WTC11 (cell line): Measurements from ENCODE around the gene PCGF3. TPM values are rescaled to one million over a fixed set of nuclear protein-coding genes. Genes with fewer than 3 reads are reported as not detected.
A peak's percentile ranks its signal among the peaks of the same experiment; 100 is the strongest.

Source experiments
- ATAC-seq: fragments of 200-7000 bp; cut with Tn5 transposase; 2 replicates; pipeline ENCODE4 v1.10.0; 2021; ENCODE audit warnings: mild to moderate bottlenecking, moderate library complexity
- CTCF ChIA-PET: fragments of 300-600 bp; sonication (Branson Sonifier 250); formaldehyde crosslinking; loops from one replicate; lab custom pipeline; 2021; ENCODE audit warnings: antibody characterized with exemption; lab: Charles Lee
- POLR2A ChIA-PET: fragments of 350-600 bp; sonication (Branson Sonifier 250); formaldehyde crosslinking; loops from one replicate; lab custom pipeline; 2021; ENCODE audit warnings: antibody characterized with exemption; lab: Charles Lee
- DNase-seq: peaks from one replicate; pipeline ENCODE4 v3.0.0; 2021; ENCODE audit warnings: low spot score
- H3K27ac Mint-ChIP-seq: 2 replicates; pipeline ENCODE4 v1.8.0; 2021; ENCODE audit warnings: mixed read lengths
- H3K27me3 Mint-ChIP-seq: 2 replicates; pipeline ENCODE4 v1.8.0; 2021; ENCODE audit warnings: low read depth, mild to moderate bottlenecking, moderate library complexity, mixed read lengths
- H3K36me3 Mint-ChIP-seq: 2 replicates; pipeline ENCODE4 v1.8.0; 2021; ENCODE audit warnings: mixed read lengths
- H3K4me1 Mint-ChIP-seq: 2 replicates; pipeline ENCODE4 v1.8.0; 2022; ENCODE audit warnings: mixed read lengths
- H3K4me3 Mint-ChIP-seq: 2 replicates; pipeline ENCODE4 v1.8.0; 2021; ENCODE audit warnings: mild to moderate bottlenecking, moderate library complexity, mixed read lengths
- H3K9me3 Mint-ChIP-seq: 2 replicates; pipeline ENCODE4 v1.8.0; 2021; ENCODE audit warnings: mixed read lengths
- ARID4B ChIP-seq: sonication (generic); formaldehyde crosslinking; IDR thresholded peaks from 2 replicates; pipeline ENCODE4 v1.8.0; 2023; ENCODE audit warnings: missing genetic modification reagents, mild to moderate bottlenecking, borderline replicate concordance
- ATF1 ChIP-seq: sonication (generic); formaldehyde crosslinking; IDR thresholded peaks from 2 replicates; pipeline ENCODE4 v1.8.1; 2023; ENCODE audit warnings: mild to moderate bottlenecking, moderate library complexity, missing genetic modification reagents
- CBFB ChIP-seq: sonication (generic); formaldehyde crosslinking; IDR thresholded peaks from 2 replicates; pipeline ENCODE4 v1.8.1; 2022; ENCODE audit warnings: mild to moderate bottlenecking, low read depth, missing genetic modification reagents
- FOXP4 ChIP-seq: sonication (generic); formaldehyde crosslinking; IDR thresholded peaks from 2 replicates; pipeline ENCODE4 v1.8.0; 2022; ENCODE audit warnings: mild to moderate bottlenecking, missing genetic modification reagents
- HMGXB4 ChIP-seq: sonication (generic); formaldehyde crosslinking; IDR thresholded peaks from 2 replicates; pipeline ENCODE4 v1.8.1; 2023; ENCODE audit warnings: mild to moderate bottlenecking, moderate library complexity, missing genetic modification reagents
- IRF2 ChIP-seq: sonication (generic); formaldehyde crosslinking; IDR thresholded peaks from 2 replicates; pipeline ENCODE4 v1.8.0; 2022; ENCODE audit warnings: low read depth, missing genetic modification reagents, borderline replicate concordance
- JAZF1 ChIP-seq: fragments of 250-450 bp; sonication (Bioruptor Pico); IDR thresholded peaks from 2 replicates; pipeline ENCODE4 v1.9.0; 2021; ENCODE audit warnings: moderate library complexity, mild to moderate bottlenecking, inconsistent platforms
- NFE2L1 ChIP-seq: sonication (generic); formaldehyde crosslinking; IDR thresholded peaks from 2 replicates; pipeline ENCODE4 v1.8.1; 2023; ENCODE audit warnings: missing genetic modification reagents
- PRDM15 ChIP-seq: sonication (generic); formaldehyde crosslinking; IDR thresholded peaks from 2 replicates; pipeline ENCODE4 v1.8.0; 2022; ENCODE audit warnings: missing genetic modification reagents
- RELA ChIP-seq: sonication (generic); formaldehyde crosslinking; IDR thresholded peaks from 2 replicates; pipeline ENCODE4 v1.8.1; 2022; ENCODE audit warnings: missing genetic modification reagents, mild to moderate bottlenecking, borderline replicate concordance
- SMAD4 ChIP-seq: sonication (generic); formaldehyde crosslinking; IDR thresholded peaks from 2 replicates; pipeline ENCODE4 v1.8.0; 2022; ENCODE audit warnings: mild to moderate bottlenecking, missing genetic modification reagents
- ZNF532 ChIP-seq: fragments of 250-450 bp; sonication (Bioruptor Pico); IDR thresholded peaks from 2 replicates; pipeline ENCODE4 v1.9.0; 2021; ENCODE audit warnings: mild to moderate bottlenecking, borderline replicate concordance
- total RNA-seq: library from RNA; stranded (reverse); gene quantifications from 3 replicates; pipeline ENCODE4 v1.2.3, GENCODE V29; 2021

PCGF3 gene
- total RNA-seq, 1 experiment from 2014 or later = 65.7 TPM

GRCh38 chr4:786074-786741 lies 80.6 kb downstream of the PCGF3 start:
- peaks cover 66% of the 10 kb centered on the region for H3K27me3 Mint-ChIP-seq
- no peaks in the 10 kb centered on the region for H3K36me3 Mint-ChIP-seq
- CTCF ChIA-PET = interaction anchor here (1.0 to 2.8 kb wide), 5 partner anchors 8 to 44 kb away, joined by 3 to 10 read pairs (median 6); no protein-coding TSS in a partner anchor
- POLR2A ChIA-PET = no interaction called here
- no peak for DNase-seq
- H3K4me3 Mint-ChIP-seq = no peak overlapping the region
- H3K4me1 Mint-ChIP-seq = peaks cover 26% of the 10 kb centered on the region
- H3K27ac Mint-ChIP-seq = no peak overlapping the region
- no peaks in the 10 kb centered on the region for H3K9me3 Mint-ChIP-seq
- TF ChIP-seq CBFB (CRISPR knock-in tag) (no peak), FOXP4 (no peak), NFE2L1 (no peak)
- no peak for ATAC-seq

- no peak for ATAC-seq
- POLR2A ChIA-PET = interaction anchor here (0.6 kb wide), 1 partner anchor 112 kb away, joined by 3 read pairs; no protein-coding TSS in a partner anchor
- CTCF ChIA-PET = interaction anchor here (1.0 to 1.6 kb wide), 4 partner anchors 8 to 44 kb away, joined by 3 to 6 read pairs (median 6); no protein-coding TSS in a partner anchor
- no peak for DNase-seq
- TF ChIP-seq RELA (peak; percentile 59; the same call in 1 of the 2 replicates), ATF1 (CRISPR knock-in tag) (no peak), PRDM15 (no peak)
- H3K27ac Mint-ChIP-seq = no peak overlapping the region
- peaks cover 68% of the 10 kb centered on the region for H3K27me3 Mint-ChIP-seq
- no peak overlapping the region for H3K4me3 Mint-ChIP-seq
- no peaks in the 10 kb centered on the region for H3K9me3 Mint-ChIP-seq
- peaks cover 26% of the 10 kb centered on the region for H3K4me1 Mint-ChIP-seq
- H3K36me3 Mint-ChIP-seq = no peaks in the 10 kb centered on the region
Observed at GRCh38 chr4:786861-787300, 81.2 kb downstream of the PCGF3 start.

GRCh38 chr4:787561-787981 lies 81.9 kb downstream of the PCGF3 start:
- CTCF ChIA-PET = interaction anchor here (1.5 to 1.6 kb wide), 2 partner anchors 22 to 45 kb away, joined by 6 read pairs; no protein-coding TSS in a partner anchor
- Mint-ChIP-seq H3K27me3 (peaks cover 68% of the 10 kb centered on the region), H3K27ac (no peak overlapping the region), H3K9me3 (no peaks in the 10 kb centered on the region), H3K4me3 (peak overlapping the region; percentile 41), H3K4me1 (peaks cover 22% of the 10 kb centered on the region), H3K36me3 (no peaks in the 10 kb centered on the region)
- ATAC-seq = no peak
- DNase-seq = no peak
- POLR2A ChIA-PET = interaction anchor here (0.6 kb wide), 1 partner anchor 111 kb away, joined by 3 read pairs; no protein-coding TSS in a partner anchor
- TF ChIP-seq IRF2 (no peak), NFE2L1 (no peak), ARID4B (CRISPR knock-in tag) (no peak), JAZF1 (no peak), ZNF532 (CRISPR knock-in tag) (no peak), HMGXB4 (CRISPR knock-in tag) (no peak), SMAD4 (no peak)
